HG02943 (cell line): ENCODE measurements around the gene NOA1.

ENCODE experiments used
- ATAC-seq: cut with Tn5 transposase; IDR thresholded peaks from one replicate; pipeline ENCODE4 v1.9.1; 2021; ENCODE audit warnings: mild to moderate bottlenecking, low read depth, moderate library complexity; ENCODE audit not compliant: unreplicated experiment

NOA1 gene

DNA sequence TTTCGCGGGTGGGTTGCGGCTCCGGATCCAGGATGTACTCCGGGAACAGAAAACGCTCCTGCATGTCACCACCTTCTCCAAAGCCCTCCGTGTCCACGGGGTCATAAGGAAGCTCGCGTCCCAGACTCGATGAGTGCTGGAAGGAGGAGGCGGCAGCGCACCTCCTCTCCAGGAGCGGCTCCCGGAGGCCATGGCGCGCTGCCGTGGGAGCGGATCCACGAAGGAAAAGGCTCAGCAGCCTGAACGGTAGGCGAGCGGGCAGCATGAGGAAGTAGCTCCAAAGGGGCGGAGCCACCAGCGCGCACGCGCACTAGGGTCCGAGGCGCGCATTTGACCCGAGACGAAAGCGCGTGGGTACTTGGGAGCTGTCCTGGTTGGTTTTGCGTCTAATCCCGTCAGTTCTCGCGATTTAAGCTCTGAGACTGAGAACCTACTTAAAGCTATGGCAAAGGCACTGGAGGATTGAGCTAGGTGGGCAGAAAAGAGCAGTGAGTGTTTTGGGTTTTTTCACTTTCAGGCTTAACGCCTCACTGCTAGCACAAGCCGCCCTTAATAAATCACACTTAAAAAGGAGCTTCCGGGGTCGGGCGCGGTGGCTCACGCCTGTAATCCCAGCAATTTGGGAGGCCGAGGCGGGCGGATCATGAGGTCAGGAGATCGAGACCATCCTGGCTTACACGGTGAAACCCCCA is at the start of gene NOA1:
Gene NOA1, minus strand, starts transcription at position 286 of the 692 bp plus-strand sequence. Its CDS starts 21 bp downstream, at position 265.
- peak; percentile 87 for ATAC-seq

DNA sequence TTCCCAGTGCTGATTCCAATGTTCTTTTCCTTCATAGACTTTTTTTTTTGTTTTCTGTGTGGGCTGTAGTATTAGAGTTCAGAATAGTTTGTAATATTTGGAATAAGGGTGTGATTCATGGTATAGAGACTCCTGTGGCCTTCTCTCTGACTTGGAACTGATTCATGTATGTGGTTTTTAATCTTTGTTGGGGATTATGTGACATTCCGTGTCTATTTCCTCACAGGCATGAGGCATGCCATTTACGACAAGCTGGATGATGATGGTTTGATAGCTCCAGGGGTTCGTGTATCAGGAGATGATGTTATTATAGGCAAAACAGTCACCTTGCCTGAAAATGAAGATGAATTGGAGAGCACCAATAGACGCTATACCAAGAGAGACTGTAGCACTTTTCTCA is 45.7 kb upstream of the NOA1 start:
- no peak for ATAC-seq

DNA sequence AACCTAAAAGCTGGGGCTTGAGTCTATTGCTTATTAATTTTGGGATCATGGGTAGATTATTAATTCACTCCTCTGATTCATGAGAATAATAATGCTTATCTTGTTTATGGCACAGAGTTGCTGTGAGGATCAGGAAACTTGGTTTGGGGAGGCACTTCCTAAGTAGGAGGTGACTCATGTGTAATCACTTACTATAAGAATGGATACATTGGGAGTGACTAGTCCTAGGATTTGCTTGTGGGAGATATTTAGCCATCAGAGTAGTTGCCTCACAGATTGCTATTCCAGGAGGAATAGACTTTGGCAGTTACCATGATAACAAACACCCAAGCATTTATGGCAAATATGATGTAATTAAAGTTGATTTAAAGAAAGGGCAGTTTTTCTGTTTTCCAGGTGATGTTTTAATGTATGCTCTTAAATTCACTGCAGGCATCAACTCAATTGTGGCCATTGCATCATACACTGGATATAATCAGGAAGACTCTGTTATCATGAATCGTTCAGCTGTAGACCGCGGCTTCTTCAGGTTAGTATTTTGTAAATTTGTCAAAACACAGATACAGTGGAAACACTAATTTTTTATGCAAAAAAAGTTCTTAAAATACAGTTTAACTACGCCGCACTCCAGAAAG is 43.2 kb upstream of the NOA1 start:
- no peak for ATAC-seq

DNA sequence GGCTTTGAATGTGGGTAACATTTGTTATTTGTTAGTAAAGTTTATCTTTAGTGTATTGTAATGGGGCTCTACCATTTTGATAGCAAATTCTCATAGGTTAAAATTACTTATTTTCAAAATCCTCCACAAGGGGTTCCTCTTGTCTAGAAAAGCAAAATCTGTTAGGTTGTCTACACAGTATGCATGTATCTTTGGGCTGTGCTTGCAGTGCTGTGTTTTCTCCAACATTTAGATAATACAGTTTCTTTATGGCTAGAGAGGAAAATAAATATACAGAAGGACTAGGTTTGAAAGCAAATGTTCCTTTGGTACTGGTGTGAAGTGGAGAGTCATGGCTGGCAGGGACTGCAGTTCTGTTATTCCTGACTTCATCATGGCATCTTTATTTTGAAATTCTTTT is 41.6 kb upstream of the NOA1 start:
- no peak for ATAC-seq

DNA sequence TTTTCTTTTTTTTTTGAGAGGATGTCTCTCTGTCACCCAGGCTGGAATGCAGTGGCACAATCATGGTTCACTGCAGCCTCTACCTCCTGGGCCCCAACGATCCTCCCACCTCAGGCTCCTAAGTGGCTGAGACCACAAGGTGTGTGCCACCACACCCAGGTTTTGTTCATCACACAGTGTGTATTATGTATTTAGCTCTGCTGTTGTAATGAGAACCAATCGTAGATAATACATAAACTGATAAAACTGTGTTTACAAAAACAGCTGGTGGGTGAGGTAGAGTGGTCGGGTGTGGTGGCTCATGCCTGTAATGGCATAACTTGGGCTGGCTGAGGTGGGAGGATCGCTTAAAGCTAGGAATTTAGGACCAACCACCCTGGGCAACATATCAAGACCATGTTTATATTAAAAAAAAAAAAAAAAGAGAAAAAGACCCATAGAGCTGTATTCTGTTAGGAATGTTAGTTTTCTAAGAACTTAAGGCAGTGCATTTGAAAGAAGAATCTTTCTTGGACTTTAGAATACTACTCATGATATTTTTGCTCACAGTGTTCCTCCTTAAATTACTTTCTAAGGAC is 36.2 kb upstream of the NOA1 start:
- ATAC-seq: no peak

DNA sequence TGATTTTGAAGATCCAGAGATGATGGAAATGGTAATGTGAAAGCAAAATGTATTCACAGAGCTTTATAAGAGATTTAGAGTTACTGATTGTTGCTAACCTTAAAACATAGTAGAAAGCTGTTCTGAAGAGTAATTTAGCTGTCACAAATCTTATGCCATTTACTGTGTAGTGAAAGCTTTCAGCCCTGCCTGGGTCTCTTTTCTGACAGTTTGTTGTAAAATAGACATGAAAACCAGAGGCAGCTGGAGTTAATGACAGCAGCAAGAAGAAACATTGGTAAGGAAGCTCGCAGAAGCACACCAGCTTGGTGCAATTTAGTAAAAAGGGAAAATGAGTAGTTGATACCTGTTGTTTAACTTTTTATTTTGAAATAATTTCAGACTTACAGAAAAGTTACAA is 22.3 kb upstream of the NOA1 start:
- ATAC-seq: no peak

DNA sequence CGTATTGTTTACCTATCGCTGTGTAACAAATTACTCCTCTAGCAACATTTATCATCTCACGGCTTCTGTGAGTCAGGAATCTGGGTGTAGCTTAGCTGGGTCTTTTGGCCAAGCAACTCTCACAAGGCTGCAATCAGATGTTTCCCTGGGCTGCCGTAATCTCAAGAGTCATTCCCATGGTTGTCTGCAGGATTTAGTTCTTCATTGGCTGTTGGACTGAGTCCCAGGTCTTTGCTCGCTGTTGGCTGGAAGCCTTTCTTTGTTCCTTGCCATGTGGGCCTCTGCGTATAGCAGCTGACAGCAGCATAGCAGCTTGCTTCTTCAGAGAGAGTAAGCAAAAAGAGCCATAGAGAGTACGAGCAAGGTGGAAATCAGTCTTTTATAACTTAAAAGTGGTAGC is 18.1 kb upstream of the NOA1 start:
- ATAC-seq: no peak

DNA sequence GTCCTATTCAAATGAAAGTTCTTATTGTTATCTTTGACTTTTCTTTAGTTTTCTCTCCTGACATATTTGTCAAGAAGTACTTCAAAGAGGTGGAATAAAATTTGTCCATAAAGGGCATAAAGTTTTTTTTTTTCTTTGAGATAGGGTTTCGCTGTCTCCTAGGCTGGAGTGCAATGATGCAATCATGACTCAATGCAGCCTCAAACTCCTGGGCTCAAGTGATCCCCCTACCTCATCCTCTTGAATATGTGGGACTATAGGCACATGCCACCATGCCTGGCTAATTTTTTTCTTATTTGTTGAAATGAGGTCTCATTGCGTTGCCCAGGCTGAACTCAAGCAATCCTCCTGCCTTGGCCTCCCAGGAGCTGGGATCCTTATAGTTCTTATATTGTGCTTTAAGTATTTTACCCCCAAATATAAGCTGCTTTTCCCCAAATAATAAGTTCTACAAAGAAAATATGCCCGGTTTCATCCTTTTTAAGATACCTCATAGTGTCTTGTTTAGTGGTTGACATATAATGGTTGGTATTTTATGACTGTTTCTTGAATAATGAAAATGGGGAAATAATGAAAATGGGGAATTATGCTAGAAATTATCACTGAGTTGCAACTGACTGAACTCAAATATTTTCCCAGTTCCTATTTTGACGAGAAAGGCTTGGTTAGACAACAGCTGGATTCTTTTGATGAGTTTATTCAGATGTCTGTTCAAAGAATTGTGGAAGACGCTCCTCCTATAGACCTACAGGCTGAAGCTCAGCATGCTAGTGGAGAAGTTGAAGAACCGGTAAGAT is 12.9 kb upstream of the NOA1 start:
- no peak for ATAC-seq

DNA sequence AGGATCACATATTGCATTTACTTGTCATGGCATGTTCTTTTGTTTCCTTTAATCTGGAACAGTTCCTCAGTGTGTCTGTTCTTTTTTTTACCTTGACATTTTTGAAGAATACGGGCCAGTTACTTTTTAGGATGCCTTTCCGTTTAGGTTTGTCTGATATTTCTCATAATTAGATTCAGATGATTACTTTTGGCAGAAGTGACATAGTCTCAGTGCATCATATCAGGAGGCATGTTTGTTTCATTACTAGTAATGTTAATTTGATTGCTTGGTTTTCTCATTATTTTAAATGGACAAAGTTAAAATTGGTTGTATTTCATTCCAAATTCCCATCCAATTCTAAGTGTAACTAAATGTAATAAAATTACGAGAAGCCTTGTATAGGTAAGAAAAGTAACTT is 9.5 kb upstream of the NOA1 start:
- ATAC-seq: no peak

DNA sequence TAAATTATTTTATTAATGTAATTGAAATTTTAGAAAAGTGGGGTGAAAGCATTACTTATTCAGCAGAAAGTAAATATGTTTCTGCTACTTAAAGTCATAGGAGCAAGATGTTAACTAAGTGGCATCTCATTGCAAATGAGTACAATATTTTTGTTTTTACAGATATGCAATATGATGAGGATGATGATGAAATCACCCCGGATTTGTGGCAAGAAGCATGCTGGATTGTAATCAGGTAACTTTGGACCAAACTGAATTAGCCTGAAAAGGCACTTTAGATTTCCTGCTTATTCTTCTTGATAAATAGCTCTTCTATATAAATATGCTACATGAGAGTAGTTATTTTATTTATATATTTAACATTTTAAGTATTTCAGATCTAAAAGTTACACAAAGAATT is 8.8 kb upstream of the NOA1 start:
- no peak for ATAC-seq

DNA sequence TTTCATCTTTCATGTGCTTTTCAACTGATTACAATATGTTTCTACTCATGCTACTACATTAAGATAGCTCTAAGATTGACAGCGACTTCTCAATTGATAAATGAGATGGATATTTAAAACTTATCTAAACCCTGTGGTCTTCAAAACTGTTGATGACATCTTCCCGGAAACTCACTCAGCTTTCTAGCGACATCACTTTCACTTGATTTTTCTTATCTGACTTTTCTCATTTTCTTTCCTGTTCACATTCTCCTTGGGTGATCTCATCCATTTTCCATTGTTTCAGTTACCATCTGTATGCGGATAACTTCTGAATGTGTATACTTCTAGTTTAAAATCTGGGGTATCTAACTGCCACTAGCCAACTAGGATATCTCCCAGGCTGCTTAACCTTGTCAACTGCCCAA is 4.4 kb upstream of the NOA1 start:
- no peak for ATAC-seq

DNA sequence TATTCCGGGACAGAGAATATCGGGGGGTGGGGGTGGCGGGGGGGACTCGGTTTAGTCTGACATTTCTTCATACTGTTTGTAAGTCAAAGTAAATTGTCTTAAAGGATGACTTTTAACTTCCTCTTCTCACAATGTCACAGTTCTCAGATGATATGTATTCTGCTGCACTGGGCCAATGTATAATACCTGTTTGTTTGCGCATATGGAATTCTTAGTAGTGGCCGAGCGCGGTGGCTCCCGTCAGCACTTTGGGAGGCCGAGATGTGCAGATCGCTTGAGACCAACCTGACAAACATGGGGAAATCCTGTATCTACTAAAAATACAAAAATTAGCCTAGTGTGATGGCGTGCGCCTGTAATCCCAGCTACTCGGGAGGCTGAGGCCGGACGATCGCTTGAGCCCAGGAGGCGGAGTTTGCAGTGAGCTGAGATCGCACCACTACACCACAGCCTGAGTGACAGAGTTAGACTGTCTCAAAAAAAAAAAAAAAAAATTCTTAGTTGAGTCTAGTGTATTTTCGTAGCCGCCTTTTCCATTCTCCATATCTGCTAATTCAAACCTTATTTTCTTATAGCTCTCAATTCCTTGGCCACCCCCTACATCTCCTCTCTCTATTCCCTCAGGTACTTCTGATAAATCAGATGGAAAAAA is 2.1 kb upstream of the NOA1 start:
- ATAC-seq: no peak

DNA sequence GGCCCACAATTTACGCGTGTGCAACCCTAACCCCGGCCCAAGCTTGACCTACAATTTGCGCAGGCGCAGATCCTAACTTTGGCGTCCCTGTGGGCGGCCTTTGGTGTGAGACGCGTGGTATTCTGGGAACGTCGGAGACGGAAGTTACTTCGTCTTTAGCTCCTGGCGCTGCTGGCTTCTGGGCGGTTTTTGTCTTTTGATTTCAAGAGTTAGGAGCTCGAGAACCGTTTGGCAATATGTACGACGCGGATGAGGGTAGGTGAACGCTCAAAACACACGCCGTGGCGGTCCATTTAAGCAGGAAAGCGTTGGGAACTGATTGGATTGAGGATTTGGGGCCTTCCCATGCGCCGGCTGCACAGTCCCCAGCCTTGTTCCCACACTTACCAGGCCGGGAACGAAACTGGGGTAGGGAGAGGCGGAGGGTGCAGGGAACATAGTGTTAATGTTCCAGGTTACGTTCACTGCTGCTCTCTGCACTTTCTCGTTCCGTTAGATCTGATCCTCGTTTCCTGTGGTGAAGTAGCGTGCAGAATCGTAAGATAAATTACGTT is 1.4 kb upstream of the NOA1 start, which contains the start of gene POLR2B:
Gene POLR2B, plus strand, starts transcription at position 147 of the 554 bp plus-strand sequence. Its CDS starts 90 bp downstream, at position 237.
- ATAC-seq: peak; percentile 48

DNA sequence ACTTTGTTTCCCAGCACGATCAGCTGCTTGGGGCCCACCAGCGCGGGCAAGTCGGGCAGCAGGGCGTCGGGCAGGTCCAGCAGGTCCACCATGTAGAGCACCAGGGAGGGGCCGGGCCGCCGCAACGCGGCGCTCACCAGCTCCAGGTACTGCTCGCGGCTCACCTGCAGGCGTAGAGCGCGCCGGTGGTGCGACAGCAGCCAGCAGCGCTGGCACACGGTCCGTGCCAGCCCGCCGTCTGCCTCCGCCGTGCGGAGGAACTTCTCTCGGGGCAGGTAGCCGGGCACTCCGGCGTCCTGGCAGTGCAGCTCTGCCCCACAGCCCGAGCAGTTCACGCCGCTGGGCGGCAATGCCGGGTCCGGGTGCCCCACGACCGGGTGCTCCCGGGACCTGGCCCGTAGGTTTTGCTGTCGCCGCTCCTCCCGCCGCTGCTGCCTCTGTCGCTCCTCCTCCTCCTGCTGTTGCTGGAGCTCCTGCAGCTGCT is 527 bp downstream of the NOA1 start:
- peak; percentile 22 for ATAC-seq

DNA sequence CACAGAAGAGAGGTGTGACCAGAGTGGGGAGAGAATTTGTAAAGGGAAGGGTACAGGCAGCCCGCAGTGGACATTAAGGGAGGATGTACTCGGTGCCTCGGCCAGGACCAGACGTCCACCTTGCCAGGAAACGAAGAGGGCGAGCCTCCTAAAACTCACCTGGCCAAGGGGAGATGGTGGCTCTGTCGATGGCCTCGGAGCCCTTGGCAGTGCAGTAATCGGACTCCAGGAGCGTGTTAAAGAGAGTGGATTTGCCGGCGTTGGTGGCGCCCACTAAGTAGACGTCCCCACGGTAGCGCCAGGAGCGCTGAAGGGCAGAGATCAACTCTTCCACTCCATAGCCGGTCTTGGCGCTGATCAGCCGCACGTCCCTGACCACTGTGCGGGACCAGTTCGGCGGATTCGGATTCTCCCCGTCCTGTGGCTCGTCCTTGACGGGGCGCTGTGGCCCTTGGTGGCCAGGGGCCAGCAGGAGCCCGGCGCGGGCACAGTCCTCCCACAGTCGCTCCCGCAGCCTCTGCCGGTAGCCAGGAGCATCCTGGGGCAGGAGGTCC is 1.0 kb downstream of the NOA1 start:
- no peak for ATAC-seq

DNA sequence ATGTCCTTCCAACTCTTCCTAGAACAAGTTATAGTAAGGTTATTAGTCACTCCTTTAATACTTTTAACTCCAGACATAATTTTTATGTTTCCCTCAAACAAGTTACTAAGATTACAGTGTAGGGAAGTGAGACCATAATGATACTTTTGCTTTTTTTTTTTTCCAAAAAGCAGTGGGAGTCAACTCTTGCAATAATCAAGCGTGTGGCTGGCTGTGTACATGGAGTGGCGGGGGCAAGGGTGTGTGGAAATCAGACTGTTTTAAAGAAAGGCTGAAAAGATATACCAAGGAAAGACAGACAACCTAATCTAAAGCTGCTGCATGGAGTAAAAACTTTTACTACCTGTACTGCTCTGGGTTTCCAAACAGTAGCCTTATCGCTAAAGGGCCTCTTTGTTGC is 4.1 kb downstream of the NOA1 start:
- ATAC-seq: no peak

DNA sequence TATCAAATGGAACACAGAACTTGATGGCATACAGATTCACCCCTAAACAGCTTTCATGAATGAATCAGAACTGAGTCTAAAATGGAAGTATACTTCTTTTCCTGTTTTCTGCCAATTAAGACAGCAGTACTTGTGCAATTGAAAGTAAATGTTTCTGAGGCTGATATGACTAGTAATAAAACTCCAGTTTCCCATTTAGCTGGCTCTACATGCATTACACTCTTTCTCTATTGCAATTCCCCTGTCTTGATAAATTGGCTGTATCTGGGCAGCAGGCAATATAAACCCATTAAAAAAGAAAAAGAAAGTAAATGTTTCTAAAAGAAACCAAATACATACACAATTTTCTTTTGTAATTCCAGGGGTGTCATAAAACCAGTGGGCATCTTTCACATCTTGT is 4.6 kb downstream of the NOA1 start:
- no peak for ATAC-seq

DNA sequence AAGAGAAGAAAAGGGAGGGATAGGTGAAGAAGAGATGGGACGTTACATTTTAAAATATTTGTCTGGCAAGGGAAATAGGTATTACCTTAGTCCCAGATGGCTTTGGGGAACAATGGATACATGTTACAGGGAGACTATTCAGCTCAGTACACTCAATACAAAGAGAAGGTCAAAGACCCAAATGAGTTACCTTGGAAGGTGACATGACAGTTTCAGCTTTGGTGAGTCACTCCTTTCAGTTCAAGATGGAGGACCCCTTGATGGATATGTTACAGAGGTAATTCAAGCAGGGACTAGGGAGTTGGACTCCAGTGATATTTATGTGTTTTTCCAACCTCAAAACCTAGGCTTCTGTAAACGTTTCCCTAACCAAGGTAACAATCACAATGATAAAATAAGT is 5.0 kb downstream of the NOA1 start:
- ATAC-seq: no peak

DNA sequence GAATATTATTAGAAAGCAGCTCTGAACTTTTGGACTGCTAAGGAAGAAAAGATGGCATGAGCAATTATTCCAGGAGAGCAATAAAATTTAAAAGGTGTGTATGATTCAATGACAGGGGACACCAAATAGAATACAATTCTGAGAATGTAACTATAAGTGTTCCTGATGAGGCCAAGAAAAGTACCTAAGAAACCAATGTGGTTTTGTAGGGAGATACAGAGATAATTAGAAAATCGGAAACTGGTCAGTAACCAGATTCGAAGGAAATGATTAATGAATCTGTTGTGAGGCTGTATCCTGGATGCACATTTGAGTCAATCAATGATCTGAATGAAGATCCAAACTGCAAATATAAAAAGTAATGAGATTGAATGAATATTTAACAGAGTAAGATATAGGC is 6.0 kb downstream of the NOA1 start:
- ATAC-seq: no peak

DNA sequence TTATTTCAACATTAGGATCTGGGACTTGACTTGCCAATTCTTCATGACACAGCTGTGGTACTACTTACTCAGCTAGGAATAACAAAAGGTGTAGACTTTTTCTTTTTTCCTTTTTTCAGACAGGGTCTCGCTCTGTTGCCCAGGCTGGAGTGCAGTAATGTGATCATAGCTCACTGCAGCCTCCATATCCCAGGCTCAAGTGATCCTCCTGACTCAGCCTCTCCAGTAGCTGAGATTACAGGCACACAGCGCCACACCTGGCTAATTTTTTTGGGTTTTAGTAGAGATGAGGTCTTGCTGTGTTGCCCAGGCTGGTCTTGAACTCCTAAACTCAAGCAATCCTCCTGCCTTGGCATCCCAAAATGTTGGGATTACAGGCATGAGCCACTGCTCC is 16.3 kb downstream of the NOA1 start:
- ATAC-seq: no peak
